Measurements from ENCODE around the gene GATB.

DNA sequence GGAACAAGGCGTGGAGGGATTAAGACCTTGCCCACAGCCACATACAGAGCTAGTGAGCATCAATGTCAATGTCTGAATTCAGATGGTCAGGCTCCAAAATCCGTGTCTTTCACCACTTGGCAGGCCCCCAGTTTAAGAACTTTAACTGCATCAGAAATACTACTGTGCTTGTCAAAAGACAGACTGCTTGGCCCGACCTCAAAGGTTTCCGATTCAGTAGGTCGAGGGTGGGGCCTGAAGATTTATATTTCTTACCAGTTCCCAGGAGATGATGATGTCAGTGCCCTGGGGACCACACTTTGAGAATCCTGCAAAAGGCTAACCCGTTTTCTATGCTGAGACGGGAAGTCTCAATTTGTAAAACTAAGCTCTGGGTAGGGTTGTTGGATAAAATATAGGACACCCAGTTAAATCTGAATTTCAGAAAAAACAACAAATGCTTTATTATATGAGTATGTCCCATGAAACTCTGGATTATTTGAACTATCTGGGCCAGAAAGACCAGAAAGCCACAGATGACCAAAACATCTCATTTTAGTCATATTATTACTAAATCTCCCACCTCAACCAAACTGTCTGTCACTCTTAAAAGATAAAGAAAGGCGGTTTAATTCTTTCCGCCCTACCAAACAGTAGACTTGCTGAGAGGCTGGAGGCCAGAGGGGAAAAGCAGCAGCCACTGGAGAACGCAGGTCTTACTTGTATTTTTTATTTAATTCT is 42.7 kb downstream of the GATB start:
- TF ChIP-seq EZH2phosphoT487 (IDR thresholded peaks at IDR 0.05; ENCODE audit: insufficient read depth, low read depth) (no peak), EZH2 (IDR thresholded peaks at IDR 0.05; ENCODE audit: insufficient read depth, poor library complexity, severe bottlenecking) (no peak)

Data from GM23248 (cell line).